SKM-1 treated with dmso at 0.1 percent for 144 hours (cell line): Measurements from ENCODE around the gene PDIA2.
"Not testable (repeated sequence)": the region's sequence is repeated elsewhere in the genome, so short reads cannot be mapped to it uniquely, and the experiment has no call there.

ENCODE experiments used
- DNase-seq: peaks from one replicate; lab custom pipeline; 2025; ENCODE audit not compliant: unreplicated experiment; lab: John Stamatoyannopoulos, UW

The PDIA2 gene

DNA sequence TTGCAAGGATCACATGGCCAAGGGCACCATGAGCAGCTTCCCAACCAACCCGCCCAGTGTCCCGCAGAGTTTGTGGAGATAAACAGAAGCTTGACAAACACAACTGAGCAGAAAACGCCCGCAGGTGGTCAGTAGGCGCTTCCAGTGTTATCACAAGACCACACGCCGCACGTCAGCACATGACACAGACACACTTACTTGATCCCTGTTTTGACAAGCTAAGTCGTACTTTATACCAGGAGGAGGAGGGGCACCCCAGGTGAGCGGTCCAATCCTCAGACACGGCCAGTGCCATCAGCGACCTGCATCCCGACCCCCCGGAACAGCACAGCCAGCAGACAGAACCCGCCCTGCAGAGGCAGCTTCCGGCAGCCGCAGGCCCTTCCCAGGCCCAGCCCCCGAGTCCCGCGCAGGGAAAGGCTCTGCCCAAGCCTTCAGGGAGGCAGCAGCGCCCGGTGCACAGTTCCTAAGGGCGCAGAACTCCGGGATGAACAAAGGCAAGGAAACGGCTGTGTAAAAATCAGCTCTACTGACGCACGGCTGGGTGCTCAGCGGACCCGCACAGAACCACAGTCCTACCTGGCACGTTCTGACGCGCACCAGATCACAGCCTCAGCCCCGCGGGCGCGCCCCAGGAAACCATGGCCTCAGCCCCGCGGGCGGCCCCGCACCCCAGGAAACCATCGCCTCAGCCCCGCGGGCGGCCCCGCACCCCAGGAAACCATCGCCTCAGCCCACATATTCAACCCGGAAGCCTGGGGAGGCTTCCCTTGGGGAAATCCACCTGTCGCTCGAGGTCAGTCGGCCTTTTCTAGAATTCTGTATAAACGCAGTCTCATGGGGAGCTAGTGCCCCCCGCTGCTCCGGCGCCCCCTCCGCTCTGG, 41.7 kb downstream of the PDIA2 start:
- no peak for DNase-seq

GRCh38 chr16:325375-326145, 42.6 kb downstream of the PDIA2 start:
- DNase-seq = no peak

- DNase-seq = no peak
Measured at GRCh38 chr16:330741-331140, 47.8 kb downstream of the PDIA2 start.

GRCh38 chr16:331181-331814, 48.3 kb downstream of the PDIA2 start:
- not testable (repeated sequence) for DNase-seq

GRCh38 chr16:333406-334094, 50.6 kb downstream of the PDIA2 start:
- no peak for DNase-seq

DNA sequence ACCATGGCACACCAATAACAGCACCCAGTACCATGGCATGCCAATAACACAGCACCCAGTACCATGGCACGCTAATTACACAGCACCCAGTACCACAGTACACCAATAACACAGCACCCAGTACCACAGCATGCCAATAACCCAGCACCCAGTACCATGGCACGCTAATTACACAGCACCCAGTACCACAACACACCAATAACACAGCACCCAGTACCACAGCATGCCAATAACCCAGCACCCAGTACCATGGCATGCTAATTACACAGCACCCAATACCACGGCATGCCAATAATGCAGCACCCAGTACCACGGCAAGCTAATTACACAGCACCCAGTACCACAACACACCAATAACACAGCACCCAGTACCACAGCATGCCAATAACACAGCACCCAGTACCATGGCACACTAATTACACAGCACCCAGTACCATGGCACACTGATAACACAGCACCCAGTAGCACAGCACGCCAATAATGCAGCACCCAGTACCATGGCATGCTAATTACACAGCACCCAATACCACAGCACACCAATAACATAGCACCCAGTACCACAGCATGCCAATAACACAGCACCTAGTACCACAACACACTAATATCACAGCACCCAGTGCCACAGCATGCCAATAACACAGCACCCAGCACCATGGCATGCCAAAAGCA, 51.3 kb downstream of the PDIA2 start:
- not testable (repeated sequence) for DNase-seq

GRCh38 chr16:334861-335632, 52.1 kb downstream of the PDIA2 start:
- not testable (repeated sequence) for DNase-seq

- no peak for DNase-seq
Measured at GRCh38 chr16:336269-336668, 53.3 kb downstream of the PDIA2 start.
